HG03108 (cell line): ENCODE results near the gene PHETA1.

Source experiments
- ATAC-seq: cut with Tn5 transposase; IDR thresholded peaks from one replicate; pipeline ENCODE4 v1.9.1; 2021; ENCODE audit warnings: moderate library complexity; ENCODE audit not compliant: unreplicated experiment

Gene PHETA1, protein sequence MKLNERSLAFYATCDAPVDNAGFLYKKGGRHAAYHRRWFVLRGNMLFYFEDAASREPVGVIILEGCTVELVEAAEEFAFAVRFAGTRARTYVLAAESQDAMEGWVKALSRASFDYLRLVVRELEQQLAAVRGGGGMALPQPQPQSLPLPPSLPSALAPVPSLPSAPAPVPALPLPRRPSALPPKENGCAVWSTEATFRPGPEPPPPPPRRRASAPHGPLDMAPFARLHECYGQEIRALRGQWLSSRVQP

GRCh38 chr12:111368788-111369495 is at the start of gene PHETA1:
TSS of gene PHETA1 (minus strand) at chr12:111369095. CDS start at chr12:111363427, 5,668 bp downstream.
- ATAC-seq, result peak; percentile 84

- no peak for ATAC-seq
These were observed 49.6 kb upstream of the PHETA1 start for GRCh38 chr12:111418594-111418880.

GRCh38 chr12:111417784-111418593 is 49.1 kb upstream of the PHETA1 start:
- ATAC-seq, result no peak

DNA sequence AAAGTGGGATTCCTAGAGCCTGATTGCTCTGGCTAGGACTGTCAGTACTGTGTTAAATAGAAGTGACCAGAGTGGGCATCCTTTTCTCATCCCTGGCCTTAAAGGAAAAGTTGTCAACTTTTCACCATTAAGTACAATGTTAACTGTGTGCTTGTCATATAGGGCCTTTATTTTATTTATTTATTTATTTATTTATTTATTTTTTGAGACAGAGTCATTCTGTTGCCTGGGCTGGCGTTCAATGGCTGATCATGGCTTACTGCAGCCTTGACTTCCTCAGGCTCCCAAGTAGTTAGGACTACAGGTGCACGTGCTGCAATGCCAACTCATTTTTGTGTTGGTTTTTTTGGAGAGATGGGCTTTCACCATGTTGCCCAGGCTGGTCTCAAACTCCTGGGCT is 48.4 kb upstream of the PHETA1 start:
- no peak for ATAC-seq

DNA sequence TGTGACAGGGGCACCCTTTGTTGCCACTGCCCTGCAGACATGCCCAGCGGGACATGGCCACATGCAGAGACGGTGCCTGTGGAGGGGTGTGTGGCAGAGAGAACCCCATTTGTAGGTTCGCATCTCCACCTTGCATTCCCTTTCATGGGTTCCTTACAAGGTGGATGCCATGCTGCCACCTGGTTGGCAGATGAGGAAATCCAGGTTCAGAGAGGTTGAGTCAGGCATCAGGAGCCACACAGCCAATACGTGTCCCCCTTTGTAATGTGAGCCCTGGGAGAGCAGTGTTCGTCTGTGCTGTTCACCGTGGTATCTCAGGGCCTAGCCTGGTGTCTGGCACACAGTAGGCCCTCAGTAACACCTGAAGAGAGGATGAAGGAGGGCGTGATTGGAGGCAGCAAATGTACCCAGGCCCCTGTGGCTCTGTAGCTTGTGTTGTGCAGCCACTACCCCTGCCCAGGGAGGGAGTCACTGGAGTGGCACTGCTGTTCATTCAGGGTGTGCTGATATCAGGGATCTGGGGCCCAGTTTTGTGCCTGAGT is 45.9 kb upstream of the PHETA1 start:
- ATAC-seq, result no peak

DNA sequence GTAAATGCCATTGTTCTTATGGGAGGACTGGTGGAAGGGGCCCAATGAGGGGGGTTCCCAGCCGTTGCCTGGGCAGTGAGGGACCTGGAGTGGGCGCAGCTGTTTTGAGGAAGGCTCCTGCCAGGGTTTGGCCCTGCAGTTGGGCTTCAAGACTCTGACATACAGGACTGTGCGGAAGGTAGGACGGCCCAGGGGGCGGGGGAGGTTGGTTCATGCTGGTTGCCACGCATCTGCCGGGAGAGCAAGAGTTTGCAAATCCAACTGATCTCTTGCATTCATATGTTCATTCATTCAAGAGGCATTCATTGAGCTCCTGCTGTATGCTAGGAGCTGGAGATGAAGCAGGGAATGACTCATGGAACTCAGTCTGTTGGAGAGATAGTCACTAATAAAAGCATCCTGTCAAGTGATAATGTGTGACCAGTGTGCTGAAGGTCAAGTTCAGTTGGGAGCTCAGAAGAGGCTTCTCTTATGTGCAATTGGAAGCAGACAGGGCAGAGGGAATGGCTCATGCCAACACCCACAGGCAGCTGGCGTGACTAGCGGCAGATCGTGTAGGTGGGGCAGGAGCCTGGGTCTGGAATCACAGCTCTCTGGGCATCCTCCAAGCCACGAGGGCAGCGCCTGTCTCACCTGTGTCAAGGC is 44.7 kb upstream of the PHETA1 start:
- no peak for ATAC-seq

DNA sequence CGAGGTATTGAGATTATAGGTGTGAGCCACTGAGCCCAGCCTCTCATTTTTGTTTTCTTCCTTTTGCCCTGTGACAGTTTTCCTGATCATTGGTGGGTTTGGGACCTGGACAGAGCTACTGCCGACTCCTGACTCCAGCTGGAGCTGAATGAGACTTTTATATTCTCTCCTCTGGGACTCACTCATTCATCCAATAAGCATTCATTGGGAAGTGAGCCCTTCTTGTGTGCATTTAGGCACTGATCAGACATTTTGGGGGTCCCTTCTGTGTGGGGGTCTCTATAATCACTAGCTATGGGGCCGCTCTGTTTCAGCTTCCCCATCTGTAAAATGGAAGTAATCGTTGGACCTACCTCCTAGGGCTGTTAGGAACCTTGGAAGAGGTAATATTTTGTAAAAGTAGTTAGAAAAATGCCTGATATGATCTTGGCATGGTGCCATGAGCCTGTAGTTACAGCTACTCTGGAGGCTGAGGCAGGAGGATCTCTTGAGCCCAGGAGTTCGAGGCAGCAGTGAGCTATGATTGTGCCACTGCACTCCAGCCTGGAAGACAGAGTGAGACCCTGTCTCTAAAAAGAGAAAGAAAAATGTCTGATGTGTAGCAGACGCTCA is 44.0 kb upstream of the PHETA1 start:
- no peak for ATAC-seq

GRCh38 chr12:111412007-111412829 is 43.3 kb upstream of the PHETA1 start:
- ATAC-seq, result peak; percentile 32

- ATAC-seq, result no peak
These were observed 42.4 kb upstream of the PHETA1 start for GRCh38 chr12:111411185-111411764.

DNA sequence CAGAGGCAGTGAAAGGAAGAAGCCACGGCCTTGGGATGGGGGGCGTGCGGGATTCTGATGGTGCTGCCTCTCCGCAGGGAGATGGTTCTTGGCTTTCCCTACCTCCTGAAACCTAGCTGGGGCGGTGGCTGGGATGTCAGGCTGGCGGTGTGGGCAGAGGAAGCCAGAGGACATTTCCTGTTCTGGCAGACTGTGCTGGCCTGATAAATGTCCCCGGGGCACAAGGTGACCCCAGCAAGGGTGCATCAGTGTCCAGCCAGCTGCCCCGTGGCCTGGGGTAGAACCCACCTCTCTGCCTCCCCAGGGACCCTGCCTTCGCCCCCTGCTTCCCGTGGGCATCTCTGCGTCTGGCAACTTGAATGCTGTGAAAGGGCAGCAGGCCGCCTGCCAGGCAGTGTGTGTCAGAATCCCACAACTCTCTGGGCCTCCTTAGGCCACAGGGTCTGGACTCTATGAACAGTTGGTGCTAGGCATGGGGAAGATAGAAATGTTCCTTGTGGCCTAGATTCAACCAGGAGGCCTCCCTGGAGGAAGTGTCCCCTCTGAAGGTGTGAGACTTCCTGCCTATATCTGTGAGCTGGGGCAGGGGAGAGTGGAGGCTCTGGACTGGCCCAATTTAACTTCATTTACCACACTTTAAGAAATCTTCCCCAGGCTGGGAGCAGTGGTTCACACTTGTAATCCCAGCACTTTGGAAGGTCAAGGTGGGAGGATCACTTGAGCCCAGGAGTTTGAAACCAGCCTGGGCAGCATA is 41.7 kb upstream of the PHETA1 start:
- ATAC-seq, result no peak

DNA sequence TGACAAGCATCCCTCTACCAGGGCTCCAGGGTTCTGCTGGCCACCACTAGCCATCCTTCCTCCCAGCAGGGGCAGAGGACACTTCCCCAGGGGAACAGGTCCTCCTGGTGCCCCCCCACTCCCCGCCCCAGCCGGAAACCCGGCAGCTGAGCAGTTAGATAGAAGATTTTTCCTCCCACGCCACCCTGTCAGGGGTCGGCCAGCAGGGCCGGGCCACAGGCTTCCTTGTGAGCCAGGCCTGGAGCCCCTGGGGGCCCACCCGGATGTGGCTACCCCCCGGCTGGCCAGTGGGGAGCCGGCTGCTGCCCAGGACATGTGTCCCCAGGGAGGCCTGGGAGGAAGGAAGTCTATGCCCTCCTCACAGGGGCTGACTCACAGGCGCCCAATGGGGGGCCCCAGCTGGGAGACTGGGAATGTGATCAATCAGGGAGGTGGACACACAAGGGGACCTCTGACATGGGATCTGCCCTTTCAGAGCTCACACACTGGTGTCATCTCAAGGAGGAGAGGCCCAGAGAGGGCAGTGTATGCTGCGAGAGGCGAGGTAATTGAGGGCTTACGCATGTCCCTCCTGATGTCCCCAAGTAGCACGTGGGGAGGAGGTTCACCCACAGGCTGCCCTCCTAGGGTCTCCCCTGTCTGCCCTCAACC is 41.0 kb upstream of the PHETA1 start:
- ATAC-seq, result no peak

DNA sequence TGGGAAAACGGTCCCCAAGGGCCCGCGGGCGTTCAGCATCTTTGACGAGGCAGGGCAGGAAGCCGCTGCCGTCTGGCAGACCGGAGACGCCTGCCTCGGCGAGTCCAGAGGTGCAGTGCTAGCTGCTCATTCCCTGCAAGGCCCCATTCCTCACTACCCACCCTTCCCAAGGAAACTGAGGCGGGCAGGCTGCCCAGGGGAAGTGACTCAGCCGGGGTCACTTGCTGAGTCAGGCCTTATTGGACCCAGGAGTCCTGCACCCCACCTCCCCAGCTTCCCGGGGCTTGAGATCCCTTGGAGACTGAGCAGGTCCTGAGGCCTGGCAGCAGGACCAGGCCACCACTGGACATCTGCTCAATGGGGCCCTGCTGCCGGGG is 40.5 kb upstream of the PHETA1 start:
- no peak for ATAC-seq

DNA sequence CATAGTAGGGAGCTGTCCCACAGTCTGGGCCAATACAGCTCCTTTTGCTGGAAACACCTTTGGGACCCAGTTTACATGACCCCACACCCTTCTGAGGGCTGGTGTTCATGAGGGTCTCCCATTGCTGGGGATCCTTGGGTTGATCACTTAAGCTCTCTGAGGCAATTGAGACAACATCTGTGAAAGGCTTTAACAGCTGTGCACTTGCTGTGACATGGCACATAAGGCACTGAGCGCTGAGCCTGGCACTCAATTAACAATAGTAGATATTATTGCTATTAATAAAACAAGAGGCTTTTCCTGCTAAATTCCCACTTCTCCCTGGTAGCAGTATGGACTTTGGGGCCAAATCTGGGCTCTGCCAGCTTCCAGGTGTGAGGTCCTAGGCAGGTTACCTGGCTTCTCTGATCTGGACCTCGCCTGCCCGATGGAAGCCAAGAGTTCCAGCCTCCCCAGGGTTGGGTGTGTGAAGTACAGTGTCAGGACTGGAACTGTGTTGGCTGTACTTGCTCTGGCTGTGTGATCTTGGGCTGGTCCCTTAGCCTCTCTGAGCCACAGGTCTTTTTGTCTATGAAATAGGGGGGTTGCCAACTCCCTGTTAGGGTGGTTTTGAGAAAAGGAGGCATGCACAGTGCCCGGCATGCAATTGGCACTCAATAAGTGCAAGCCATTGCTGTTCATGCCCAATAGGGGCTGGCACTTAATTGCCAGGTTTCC is 39.9 kb upstream of the PHETA1 start:
- ATAC-seq, result no peak

- no peak for ATAC-seq
These were observed 39.2 kb upstream of the PHETA1 start for GRCh38 chr12:111408116-111408440.

DNA sequence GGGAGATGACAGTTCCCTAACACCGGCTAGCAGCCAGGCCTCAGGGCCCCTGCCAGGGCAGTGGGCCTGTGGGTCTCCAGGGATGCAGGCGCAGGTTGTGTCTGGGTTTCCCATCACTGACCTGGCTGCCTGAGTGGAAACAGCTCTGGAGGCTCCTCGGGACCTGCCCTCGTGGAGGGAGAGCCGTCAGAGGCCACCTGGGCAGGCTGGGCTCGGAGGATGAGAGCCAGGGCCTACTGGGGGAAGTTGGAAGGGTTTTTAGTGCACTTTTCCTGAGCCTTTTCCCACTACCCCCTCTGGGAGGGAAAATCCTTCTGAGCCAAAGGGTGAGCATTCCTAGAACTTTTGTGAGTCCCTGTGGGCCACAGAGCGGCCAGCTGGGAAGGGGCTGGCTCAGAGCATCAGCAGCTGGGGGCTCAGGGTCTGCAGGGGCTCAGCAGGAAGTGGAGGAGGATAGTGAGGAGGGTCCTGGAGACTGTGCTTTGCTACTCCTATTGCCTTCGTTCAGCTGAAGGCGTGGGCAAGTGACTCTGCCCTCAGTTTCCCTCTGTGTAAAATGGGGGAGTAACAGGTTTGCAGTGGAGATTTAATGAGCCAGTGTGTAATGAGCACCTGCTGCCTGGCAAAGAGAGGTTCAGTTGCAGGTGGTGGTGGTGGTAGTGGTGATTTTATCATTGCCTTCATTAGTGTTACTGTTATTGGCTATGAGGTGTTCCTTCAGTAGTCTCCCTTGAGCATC is 38.7 kb upstream of the PHETA1 start:
- no peak for ATAC-seq

GRCh38 chr12:111406474-111407376 is 37.8 kb upstream of the PHETA1 start:
- ATAC-seq, result no peak
